GM18507 (cell line): Measurements from ENCODE around the gene CDRT4.
"Not testable (repeated sequence)": the region's sequence is repeated elsewhere in the genome, so short reads cannot be mapped to it uniquely, and the experiment has no call there.

ENCODE experiments used
- DNase-seq: peaks from one replicate; pipeline ENCODE4 v3.0.0; 2011; ENCODE audit warnings: low read depth; ENCODE audit not compliant: insufficient read length; ENCODE audit errors: extremely low spot score
- FAIRE-seq: peaks from 2 replicates; lab custom pipeline; 2011; peaks lifted over from hg19 to GRCh38; lab: Jason Lieb, UNC

CDRT4 gene

DNA sequence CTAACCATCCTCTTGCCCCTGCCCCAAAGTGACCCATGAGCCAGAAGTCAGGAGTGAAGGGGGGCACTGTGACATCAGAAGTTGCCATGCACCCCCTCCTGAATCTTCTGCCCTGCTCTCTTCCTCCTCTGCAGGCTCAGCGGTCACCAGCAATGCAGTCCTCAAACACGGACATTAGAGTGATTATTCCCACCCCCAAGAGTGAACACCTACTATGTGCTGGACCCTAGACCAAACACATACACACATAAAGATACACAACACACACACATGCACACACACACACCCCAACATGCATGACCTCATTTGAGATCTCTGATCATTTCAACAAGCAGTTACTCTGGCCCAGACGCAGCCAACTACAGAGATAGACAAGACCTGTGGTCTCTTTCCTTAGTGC lies at the start of gene CDRT4:
CDRT4 (minus strand) TSS at position 30 of the 400 bp plus-strand sequence. CDS start 27,383 bp downstream, outside the sequence.
- FAIRE-seq (no peak), DNase-seq (no peak)

- FAIRE-seq (no peak), DNase-seq (no peak)
These were observed 48.7 kb upstream of the CDRT4 start for GRCh38 chr17:15516150-15516549.

DNA sequence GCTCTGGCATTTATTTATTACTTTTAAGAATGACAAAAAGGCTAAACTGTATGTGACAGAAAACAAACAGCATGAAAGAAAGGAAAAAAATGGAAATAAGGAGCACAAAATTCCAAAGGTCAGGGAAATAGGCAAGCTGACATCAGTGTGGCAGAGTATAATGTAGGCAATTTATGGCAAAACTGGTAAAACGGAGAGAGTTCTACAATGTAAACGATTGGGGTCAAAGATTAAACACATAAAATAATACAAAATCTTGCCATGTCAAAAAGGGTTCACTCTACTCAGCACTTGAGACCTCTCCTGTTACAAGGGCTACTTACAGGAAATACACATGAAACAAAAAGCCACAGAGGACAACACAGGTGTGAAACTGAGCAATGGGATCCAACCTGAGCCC lies 47.0 kb upstream of the CDRT4 start:
- FAIRE-seq (no peak), DNase-seq (no peak)

GRCh38 chr17:15513856-15514459 lies 46.5 kb upstream of the CDRT4 start:
- FAIRE-seq (no peak), DNase-seq (no peak)

- DNase-seq (no peak), FAIRE-seq (no peak)
These were observed 45.8 kb upstream of the CDRT4 start for GRCh38 chr17:15513058-15513791.

DNA sequence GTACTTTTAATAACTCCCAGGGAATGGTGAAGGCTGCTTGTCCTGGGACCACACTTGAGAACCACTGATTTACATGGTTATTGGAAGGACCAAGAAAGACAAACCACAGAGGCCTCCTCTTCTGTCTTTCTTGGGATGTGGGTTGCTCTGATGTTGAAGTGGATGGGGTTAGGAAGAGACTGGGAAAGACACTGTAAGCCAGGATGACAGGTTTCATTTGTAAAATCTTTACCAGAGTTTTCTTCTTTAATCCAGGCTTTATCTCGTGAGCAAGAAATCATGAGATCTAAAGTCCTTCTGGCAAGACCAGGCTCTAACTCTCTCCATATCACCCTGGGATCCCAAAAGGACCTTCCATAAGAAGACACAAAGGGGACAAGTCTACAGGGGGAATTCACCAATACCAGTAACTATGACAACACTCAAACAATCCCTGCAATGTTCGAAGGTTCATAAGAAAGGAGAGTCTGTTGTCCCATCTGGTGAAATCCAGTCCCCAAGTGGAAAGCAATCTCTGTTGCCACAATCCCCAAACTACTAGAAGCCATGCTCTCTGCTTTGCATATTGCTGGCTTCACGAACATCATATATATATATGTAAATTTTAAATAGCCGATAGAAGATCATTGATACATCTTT lies 44.8 kb upstream of the CDRT4 start:
- no peak for DNase-seq
- FAIRE-seq = no peak

DNA sequence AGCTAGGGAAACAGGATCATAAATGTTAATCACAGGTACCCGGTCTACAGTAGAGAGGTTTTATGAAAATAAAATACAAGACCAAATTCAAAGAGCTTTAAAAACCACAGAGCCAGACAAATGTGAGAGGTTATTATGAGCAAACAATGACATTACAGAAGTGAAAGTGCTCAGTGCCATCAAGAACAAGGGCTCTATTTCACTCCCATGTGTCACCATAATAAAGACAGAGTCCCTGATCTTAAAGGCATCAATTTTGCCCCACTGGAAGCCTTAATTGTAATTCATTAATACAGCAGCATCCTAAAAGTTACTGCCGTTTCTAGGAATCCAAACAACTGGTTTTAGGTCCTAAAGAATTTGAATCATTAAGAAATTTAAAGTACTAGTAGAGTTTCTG lies 43.7 kb upstream of the CDRT4 start:
- FAIRE-seq = no peak
- no peak for DNase-seq

GRCh38 chr17:15510361-15510760 lies 42.9 kb upstream of the CDRT4 start:
- no peak for FAIRE-seq
- no peak for DNase-seq

DNA sequence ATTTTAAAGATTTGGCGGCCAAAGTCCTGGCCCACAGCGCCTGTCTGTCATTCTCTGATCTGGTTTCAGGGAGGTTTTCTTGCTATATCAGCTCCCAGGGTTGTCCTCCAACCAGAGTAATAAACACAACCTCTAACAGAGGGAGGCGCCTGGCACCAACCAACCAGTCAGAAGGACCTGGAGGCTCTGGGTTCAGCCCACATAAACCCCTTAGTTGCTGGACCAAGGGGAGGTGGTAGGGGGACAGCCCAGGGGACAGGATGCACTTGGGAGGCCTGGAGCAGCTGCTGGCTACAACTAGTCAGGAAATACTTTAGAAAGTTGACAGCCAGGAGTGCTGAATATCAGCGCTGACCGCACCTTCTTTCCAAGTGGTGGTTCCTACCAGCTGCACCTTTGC lies 41.7 kb upstream of the CDRT4 start:
- FAIRE-seq (no peak), DNase-seq (no peak)

GRCh38 chr17:15508466-15508865 lies 41.0 kb upstream of the CDRT4 start:
- FAIRE-seq = no peak
- no peak for DNase-seq

GRCh38 chr17:15507896-15508295 lies 40.5 kb upstream of the CDRT4 start:
- DNase-seq (no peak), FAIRE-seq (no peak)

GRCh38 chr17:15507001-15507400 lies 39.6 kb upstream of the CDRT4 start:
- no peak for DNase-seq
- no peak for FAIRE-seq

DNA sequence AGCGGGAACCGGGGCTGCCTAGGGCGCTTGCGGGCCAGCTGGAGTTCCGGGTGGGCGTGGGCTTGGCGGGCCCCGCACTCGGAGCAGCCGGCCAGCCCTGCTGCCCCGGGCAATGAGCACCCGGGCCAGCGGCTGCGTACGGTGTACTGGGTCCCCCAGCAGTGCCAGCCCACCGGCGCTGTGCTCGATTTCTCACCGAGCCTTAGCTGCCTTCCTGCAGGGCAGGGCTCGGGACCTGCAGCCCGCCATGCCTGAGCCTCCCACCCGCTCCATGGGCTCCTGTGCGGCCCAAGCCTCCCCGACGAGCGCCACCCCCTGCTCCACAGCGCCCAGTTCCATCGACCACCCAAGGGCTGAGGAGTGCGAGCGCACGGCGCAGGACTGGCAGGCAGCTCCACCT lies 38.3 kb upstream of the CDRT4 start:
- FAIRE-seq, DNase-seq: not testable (repeated sequence)

DNA sequence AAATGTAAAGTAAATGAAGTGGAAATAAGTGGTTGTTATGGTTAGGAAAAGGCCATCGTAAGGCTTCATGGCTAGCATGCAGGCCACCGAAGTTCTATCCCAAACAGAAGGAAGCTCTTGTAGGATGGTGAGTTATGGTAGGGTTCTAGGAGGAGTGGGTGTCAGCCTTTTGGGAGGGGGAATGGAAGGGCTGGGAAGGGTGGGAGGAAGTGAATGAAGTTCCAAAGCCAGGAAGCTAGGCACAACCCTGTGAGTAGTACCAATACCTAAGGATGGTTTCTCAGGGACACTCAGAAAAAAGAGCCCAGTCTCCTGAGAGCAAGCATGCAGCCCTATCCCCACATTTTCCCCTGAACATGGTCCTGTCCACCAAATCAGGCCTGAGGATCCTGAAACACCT lies 36.3 kb upstream of the CDRT4 start:
- DNase-seq = no peak
- FAIRE-seq = no peak

GRCh38 chr17:15502369-15503112 lies 35.1 kb upstream of the CDRT4 start:
- FAIRE-seq = peak; percentile 70
- DNase-seq = peak; percentile 35

DNA sequence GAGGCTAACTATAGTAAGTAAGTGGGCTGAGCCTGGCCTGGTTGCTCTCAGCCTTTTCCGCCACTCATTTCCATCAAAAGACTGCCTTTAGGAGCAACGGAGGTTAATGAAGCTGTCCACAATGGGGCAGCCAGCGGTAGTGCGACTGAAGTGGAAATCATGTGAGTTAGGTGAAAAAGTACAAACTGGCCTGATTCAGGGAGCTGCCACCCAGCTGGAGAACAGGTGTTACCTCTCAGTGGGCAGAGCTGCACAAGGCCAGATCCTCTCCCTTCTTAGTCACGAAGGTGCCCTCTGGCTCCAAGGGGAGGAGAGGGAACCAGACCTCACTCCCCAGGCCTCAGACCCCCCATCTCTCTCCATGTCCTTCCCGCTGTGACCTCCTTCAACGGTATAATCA lies 34.4 kb upstream of the CDRT4 start:
- DNase-seq (no peak), FAIRE-seq (no peak)

- FAIRE-seq (no peak), DNase-seq (no peak)
These were observed 33.9 kb upstream of the CDRT4 start for GRCh38 chr17:15501282-15501681.

- DNase-seq (no peak), FAIRE-seq (no peak)
These were observed 30.7 kb upstream of the CDRT4 start for GRCh38 chr17:15498107-15498506.

- DNase-seq (no peak), FAIRE-seq (no peak)
These were observed 29.6 kb upstream of the CDRT4 start for GRCh38 chr17:15496735-15497670.
